IMR-90 (cell line): Measurements from ENCODE around the gene PGD.
A peak's percentile ranks its signal among the peaks of the same experiment; 100 is the strongest.

ENCODE experiments used
- CEBPB ChIP-seq: IDR thresholded peaks from 2 replicates; pipeline ENCODE4 v1.6.1; 2012; ENCODE audit warnings: low read depth, low read length, improper control_type of control experiment
- CTCF ChIP-seq: conservative IDR thresholded peaks from 2 replicates; pipeline ENCODE4 v1.5.1; 2012; ENCODE audit warnings: mild to moderate bottlenecking, low read depth, low read length, improper control_type of control experiment
- FOS ChIP-seq: fragments of 150-350 bp; IDR thresholded peaks from 2 replicates; pipeline ENCODE4 v1.6.1; 2016; ENCODE audit warnings: low read depth, low read length
- MXI1 ChIP-seq: IDR thresholded peaks from 2 replicates; pipeline ENCODE4 v1.6.1; 2012; ENCODE audit warnings: low read depth, mild to moderate bottlenecking, low read length, moderate library complexity, borderline replicate concordance
- POLR2A ChIP-seq: IDR thresholded peaks from 2 replicates; pipeline ENCODE4 v1.6.1; 2012; ENCODE audit warnings: mild to moderate bottlenecking, low read depth, low read length
- RAD21 ChIP-seq: IDR thresholded peaks from 2 replicates; pipeline ENCODE4 v1.6.1; 2012; ENCODE audit warnings: low read length, improper control_type of control experiment

GRCh38 chr1:10398734-10399443, at the start of gene PGD:
- TF ChIP-seq CTCF (no peak), POLR2A (peak; percentile 96), FOS (peak; percentile 71; the same call in 1 of the 2 replicates), CEBPB (no peak), MXI1 (peak; percentile 91), RAD21 (no peak)
